NB4 (cell line): ENCODE results near the gene WDR45.

Source experiments
- CTCF ChIP-seq: IDR thresholded peaks from one replicate; pipeline ENCODE4 v1.5.1; 2012; ENCODE audit warnings: low read depth, low read length
- TF ChIP-seq, protein P1 (sequence below): IDR thresholded peaks from 2 replicates; pipeline ENCODE4 v1.6.1; 2011; ENCODE audit warnings: low read depth, low read length

DNA sequence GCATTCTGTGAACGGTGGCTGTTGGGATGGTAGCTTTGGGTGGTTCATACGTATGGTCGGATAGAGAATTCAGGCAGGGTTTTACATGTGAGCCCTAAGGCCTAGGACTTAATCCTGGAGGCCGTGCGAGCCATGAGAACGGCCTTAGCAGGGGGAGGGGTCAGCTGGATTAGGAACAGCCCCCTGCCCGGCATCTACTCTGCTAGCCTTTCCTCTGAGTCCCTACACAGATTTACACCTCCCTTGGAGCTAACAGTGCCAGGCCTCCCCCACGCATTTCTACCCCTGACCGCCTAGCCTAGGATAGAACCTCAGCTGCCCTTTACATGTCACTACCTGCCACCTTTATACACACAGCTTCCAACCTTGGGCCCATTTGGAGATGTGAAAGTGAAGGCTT is 13.0 kb downstream of the WDR45 start:
- no peak for TF ChIP-seq CTCF
- TF ChIP-seq, protein P1, sequence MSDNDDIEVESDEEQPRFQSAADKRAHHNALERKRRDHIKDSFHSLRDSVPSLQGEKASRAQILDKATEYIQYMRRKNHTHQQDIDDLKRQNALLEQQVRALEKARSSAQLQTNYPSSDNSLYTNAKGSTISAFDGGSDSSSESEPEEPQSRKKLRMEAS: no peak
